GM12892 (cell line): Measurements from ENCODE around the gene AP5B1.

ENCODE experiments used
- POLR2A ChIP-seq: IDR thresholded peaks from 2 replicates; pipeline ENCODE4 v1.6.1; 2011; ENCODE audit warnings: low read depth, low read length, control low read depth
- POLR2AphosphoS5 ChIP-seq: IDR thresholded peaks from 2 replicates; pipeline ENCODE4 v1.6.1; 2011; ENCODE audit warnings: low read depth, low read length, control low read depth
- TAF1 ChIP-seq: IDR thresholded peaks from 2 replicates; pipeline ENCODE4 v1.6.1; 2011; ENCODE audit warnings: low read depth, mild to moderate bottlenecking, control low read depth, low read length, borderline replicate concordance

DNA sequence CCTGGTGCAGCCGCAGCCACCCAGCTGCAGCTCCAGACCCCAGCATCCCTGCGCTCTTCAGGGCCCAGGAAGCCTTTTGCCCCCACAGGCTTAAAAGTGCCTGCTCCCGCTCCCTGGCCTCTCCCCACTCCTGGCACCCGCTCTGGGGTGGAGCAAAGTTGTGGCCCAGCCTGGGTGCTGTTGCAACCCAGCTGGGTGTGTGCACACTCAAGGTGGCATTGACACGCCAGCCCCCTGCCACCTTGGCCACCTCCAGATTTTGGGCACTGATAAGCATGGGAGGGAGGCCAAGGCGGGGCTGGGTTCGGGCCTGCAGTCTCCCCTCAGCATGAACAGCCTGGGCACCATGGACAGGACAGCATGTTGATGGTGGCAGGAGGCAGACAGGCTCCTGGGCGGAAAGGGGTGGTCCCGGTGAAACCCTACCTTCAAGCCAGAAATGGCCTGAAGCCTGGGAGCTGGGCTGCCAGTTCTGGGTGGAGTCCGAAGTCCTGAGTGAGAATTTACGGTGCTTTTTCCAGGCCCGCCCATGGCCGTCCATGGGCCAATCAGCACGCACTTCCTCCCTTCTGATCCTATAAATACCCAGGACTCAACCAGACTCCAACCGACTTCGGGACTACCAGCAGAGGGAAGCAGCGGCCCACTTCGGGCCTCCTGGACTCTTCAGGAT is 36.6 kb downstream of the AP5B1 start:
- no peak for TF ChIP-seq POLR2AphosphoS5
- no peak for TF ChIP-seq POLR2A
- TF ChIP-seq TAF1, result no peak
